ENCODE data around the gene USP31. TPM values are rescaled to one million over a fixed set of nuclear protein-coding genes. Genes with fewer than 3 reads are reported as not detected.

USP31 gene
- total RNA-seq, 1 experiment from 2014 or later: 17.4 TPM

DNA sequence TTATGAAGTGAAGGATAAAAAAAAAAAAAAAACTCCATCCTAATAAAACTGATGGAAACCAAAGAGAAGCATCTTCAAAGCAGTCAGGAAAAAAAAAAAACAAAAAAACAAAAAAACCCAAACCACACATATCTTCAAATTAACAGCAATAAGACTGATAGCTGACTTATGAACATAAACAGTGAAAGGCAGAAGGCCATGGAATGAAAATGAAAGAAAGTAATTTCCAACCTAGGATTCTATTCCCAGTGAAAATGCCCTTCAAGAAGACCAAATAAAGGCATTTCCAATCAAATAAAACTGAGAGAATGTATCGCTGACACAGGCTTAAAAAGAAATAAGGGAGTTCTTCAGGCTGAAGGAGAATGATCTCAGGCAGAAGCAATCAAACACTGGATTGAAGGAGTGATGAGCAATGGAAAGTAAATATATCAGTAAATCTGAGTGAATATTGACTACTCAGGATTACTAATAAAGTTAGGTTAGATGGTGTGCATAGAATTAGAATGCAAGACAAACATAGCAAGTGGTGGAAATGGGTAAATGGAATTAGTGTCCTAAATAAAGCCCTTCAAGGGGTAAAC lies 92.1 kb downstream of the USP31 start:
- ChIA-PET CTCF (no interaction called here), POLR2A (no interaction called here)
- no peaks in the 10 kb centered on the region; the same call in 1 of the 2 replicates for H3K27me3 Mint-ChIP-seq (ENCODE audit: low read depth)
- ATAC-seq (no peak), DNase-seq (ENCODE audit: low spot score) (no peak)
- no peak overlapping the region for H3K4me3 Mint-ChIP-seq
- peaks cover 23% of the 10 kb centered on the region for H3K4me1 Mint-ChIP-seq
- no peaks in the 10 kb centered on the region for H3K36me3 Mint-ChIP-seq
- no peak for TF ChIP-seq CREB1 (CRISPR knock-in tag; IDR thresholded peaks at IDR 0.05)
- TF ChIP-seq, protein P1, sequence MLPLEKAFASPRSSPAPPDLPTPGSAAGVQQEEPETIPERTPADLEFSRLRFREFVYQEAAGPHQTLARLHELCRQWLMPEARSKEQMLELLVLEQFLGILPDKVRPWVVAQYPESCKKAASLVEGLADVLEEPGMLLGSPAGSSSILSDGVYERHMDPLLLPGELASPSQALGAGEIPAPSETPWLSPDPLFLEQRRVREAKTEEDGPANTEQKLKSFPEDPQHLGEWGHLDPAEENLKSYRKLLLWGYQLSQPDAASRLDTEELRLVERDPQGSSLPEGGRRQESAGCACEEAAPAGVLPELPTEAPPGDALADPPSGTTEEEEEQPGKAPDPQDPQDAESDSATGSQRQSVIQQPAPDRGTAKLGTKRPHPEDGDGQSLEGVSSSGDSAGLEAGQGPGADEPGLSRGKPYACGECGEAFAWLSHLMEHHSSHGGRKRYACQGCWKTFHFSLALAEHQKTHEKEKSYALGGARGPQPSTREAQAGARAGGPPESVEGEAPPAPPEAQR (CRISPR knock-in tag; IDR thresholded peaks at IDR 0.05): no peak
- no peak for TF ChIP-seq MYBL2 (CRISPR knock-in tag; IDR thresholded peaks at IDR 0.05)
- peaks cover 4% of the 10 kb centered on the region; the same call in 1 of the 2 replicates for H3K9me3 Mint-ChIP-seq
- no peak overlapping the region for H3K27ac Mint-ChIP-seq

DNA sequence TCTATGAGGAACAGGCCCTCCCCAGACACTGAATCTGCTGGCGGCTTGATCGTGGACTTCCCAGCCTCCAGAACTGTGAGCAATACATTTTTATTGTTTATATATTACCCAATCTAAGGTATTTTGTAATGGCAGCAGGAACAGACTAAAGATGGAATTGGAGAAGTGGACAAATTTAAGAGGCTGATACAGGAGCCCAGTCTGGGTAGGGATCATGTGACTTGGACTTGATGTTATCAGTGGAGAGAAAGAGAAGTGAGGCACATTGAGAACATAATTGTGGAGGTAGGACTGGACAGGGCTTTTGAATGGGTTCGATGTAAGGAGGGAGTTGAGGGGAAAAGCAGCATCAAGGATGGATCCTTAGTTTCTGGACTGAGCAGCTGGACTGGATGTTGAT lies 93.8 kb downstream of the USP31 start:
- H3K9me3 Mint-ChIP-seq: peaks cover 4% of the 10 kb centered on the region; the same call in 1 of the 2 replicates
- peaks cover 19% of the 10 kb centered on the region for H3K4me1 Mint-ChIP-seq
- TF ChIP-seq, protein P2, sequence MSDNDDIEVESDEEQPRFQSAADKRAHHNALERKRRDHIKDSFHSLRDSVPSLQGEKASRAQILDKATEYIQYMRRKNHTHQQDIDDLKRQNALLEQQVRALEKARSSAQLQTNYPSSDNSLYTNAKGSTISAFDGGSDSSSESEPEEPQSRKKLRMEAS (CRISPR knock-in tag; IDR thresholded peaks at IDR 0.05): no peak
- TF ChIP-seq ZNF121 (CRISPR knock-in tag; IDR thresholded peaks at IDR 0.05) (no peak), FOXJ3 (CRISPR knock-in tag; IDR thresholded peaks at IDR 0.05; ENCODE audit: borderline replicate concordance) (no peak), JAZF1 (CRISPR knock-in tag; IDR thresholded peaks at IDR 0.05) (no peak), NR2C2 (CRISPR knock-in tag; IDR thresholded peaks at IDR 0.05) (no peak), TEAD1 (CRISPR knock-in tag; IDR thresholded peaks at IDR 0.05) (no peak)
- TF ChIP-seq, protein P3, sequence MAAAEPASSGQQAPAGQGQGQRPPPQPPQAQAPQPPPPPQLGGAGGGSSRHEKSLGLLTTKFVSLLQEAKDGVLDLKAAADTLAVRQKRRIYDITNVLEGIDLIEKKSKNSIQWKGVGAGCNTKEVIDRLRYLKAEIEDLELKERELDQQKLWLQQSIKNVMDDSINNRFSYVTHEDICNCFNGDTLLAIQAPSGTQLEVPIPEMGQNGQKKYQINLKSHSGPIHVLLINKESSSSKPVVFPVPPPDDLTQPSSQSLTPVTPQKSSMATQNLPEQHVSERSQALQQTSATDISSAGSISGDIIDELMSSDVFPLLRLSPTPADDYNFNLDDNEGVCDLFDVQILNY (CRISPR knock-in tag; IDR thresholded peaks at IDR 0.05): no peak
- TF ChIP-seq, protein P4, sequence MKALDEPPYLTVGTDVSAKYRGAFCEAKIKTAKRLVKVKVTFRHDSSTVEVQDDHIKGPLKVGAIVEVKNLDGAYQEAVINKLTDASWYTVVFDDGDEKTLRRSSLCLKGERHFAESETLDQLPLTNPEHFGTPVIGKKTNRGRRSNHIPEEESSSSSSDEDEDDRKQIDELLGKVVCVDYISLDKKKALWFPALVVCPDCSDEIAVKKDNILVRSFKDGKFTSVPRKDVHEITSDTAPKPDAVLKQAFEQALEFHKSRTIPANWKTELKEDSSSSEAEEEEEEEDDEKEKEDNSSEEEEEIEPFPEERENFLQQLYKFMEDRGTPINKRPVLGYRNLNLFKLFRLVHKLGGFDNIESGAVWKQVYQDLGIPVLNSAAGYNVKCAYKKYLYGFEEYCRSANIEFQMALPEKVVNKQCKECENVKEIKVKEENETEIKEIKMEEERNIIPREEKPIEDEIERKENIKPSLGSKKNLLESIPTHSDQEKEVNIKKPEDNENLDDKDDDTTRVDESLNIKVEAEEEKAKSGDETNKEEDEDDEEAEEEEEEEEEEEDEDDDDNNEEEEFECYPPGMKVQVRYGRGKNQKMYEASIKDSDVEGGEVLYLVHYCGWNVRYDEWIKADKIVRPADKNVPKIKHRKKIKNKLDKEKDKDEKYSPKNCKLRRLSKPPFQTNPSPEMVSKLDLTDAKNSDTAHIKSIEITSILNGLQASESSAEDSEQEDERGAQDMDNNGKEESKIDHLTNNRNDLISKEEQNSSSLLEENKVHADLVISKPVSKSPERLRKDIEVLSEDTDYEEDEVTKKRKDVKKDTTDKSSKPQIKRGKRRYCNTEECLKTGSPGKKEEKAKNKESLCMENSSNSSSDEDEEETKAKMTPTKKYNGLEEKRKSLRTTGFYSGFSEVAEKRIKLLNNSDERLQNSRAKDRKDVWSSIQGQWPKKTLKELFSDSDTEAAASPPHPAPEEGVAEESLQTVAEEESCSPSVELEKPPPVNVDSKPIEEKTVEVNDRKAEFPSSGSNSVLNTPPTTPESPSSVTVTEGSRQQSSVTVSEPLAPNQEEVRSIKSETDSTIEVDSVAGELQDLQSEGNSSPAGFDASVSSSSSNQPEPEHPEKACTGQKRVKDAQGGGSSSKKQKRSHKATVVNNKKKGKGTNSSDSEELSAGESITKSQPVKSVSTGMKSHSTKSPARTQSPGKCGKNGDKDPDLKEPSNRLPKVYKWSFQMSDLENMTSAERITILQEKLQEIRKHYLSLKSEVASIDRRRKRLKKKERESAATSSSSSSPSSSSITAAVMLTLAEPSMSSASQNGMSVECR (CRISPR knock-in tag; IDR thresholded peaks at IDR 0.05; ENCODE audit: borderline replicate concordance): no peak
- TF ChIP-seq, protein P5, sequence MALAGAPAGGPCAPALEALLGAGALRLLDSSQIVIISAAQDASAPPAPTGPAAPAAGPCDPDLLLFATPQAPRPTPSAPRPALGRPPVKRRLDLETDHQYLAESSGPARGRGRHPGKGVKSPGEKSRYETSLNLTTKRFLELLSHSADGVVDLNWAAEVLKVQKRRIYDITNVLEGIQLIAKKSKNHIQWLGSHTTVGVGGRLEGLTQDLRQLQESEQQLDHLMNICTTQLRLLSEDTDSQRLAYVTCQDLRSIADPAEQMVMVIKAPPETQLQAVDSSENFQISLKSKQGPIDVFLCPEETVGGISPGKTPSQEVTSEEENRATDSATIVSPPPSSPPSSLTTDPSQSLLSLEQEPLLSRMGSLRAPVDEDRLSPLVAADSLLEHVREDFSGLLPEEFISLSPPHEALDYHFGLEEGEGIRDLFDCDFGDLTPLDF (CRISPR knock-in tag; IDR thresholded peaks at IDR 0.05): no peak
- ChIA-PET POLR2A (no interaction called here), CTCF (no interaction called here)
- H3K27me3 Mint-ChIP-seq (ENCODE audit: low read depth): no peaks in the 10 kb centered on the region; the same call in 1 of the 2 replicates
- DNase-seq (ENCODE audit: low spot score): no peak
- ATAC-seq: no peak
- H3K27ac Mint-ChIP-seq: no peak overlapping the region
- H3K36me3 Mint-ChIP-seq: no peaks in the 10 kb centered on the region
- H3K4me3 Mint-ChIP-seq: no peak overlapping the region

DNA sequence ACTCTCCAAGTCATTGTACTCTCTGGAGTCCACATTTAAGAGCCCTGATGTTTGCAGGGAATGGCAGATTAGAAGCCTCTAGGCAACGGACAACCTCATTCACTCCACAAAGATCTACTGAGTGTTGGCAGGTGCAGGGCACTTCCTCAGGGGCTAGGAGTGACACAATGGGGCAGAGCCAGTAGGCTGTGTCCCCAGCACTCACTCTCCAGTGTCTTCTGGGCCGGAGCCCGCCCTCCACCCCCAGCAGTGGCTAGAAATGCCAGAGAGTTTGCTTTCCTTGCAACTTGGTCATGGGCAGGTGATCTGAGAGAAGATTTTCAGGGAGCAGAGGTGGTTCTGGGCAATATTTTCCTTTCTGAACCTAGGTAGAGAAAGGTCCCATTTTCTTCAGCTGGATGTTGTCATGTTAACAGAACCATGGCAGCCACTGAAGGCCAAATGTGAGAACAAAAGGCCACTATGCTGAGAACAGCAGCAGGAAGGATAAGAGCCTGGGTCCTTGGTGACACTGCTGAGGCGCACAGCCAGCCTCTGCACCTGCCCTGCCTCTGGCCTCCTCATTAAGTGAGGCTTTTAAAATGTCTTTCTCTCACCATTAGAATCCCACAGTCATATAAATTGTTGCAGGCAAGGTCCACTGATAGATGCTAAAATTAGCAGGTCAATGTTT lies 96.2 kb downstream of the USP31 start:
- ChIA-PET POLR2A (no interaction called here), CTCF (no interaction called here)
- Mint-ChIP-seq H3K4me1 (no peaks in the 10 kb centered on the region), H3K27ac (no peak overlapping the region), H3K9me3 (peaks cover 11% of the 10 kb centered on the region; the same call in 1 of the 2 replicates), H3K4me3 (no peak overlapping the region), H3K36me3 (no peaks in the 10 kb centered on the region), H3K27me3 (ENCODE audit: low read depth) (no peaks in the 10 kb centered on the region; the same call in 1 of the 2 replicates)
- DNase-seq (ENCODE audit: low spot score) (no peak), ATAC-seq (no peak)
- TF ChIP-seq, protein P6, sequence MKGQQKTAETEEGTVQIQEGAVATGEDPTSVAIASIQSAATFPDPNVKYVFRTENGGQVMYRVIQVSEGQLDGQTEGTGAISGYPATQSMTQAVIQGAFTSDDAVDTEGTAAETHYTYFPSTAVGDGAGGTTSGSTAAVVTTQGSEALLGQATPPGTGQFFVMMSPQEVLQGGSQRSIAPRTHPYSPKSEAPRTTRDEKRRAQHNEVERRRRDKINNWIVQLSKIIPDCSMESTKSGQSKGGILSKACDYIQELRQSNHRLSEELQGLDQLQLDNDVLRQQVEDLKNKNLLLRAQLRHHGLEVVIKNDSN (CRISPR knock-in tag; IDR thresholded peaks at IDR 0.05): no peak
- TF ChIP-seq, protein P7, sequence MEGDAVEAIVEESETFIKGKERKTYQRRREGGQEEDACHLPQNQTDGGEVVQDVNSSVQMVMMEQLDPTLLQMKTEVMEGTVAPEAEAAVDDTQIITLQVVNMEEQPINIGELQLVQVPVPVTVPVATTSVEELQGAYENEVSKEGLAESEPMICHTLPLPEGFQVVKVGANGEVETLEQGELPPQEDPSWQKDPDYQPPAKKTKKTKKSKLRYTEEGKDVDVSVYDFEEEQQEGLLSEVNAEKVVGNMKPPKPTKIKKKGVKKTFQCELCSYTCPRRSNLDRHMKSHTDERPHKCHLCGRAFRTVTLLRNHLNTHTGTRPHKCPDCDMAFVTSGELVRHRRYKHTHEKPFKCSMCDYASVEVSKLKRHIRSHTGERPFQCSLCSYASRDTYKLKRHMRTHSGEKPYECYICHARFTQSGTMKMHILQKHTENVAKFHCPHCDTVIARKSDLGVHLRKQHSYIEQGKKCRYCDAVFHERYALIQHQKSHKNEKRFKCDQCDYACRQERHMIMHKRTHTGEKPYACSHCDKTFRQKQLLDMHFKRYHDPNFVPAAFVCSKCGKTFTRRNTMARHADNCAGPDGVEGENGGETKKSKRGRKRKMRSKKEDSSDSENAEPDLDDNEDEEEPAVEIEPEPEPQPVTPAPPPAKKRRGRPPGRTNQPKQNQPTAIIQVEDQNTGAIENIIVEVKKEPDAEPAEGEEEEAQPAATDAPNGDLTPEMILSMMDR (IDR thresholded peaks at IDR 0.05): no peak
- TF ChIP-seq, protein P8, sequence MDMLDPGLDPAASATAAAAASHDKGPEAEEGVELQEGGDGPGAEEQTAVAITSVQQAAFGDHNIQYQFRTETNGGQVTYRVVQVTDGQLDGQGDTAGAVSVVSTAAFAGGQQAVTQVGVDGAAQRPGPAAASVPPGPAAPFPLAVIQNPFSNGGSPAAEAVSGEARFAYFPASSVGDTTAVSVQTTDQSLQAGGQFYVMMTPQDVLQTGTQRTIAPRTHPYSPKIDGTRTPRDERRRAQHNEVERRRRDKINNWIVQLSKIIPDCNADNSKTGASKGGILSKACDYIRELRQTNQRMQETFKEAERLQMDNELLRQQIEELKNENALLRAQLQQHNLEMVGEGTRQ (CRISPR knock-in tag; IDR thresholded peaks at IDR 0.05): no peak
- TF ChIP-seq NR3C1 (CRISPR knock-in tag; conservative IDR thresholded peaks at IDR 0.05; ENCODE audit: low read depth): no peak

Data from WTC11 (cell line).